ENCODE results near the gene RARS2.
A peak's percentile ranks its signal among the peaks of the same experiment; 100 is the strongest.

Gene RARS2

GRCh38 chr6:87543696-87544473, 45.9 kb downstream of the RARS2 start:
- TF ChIP-seq, protein P1, sequence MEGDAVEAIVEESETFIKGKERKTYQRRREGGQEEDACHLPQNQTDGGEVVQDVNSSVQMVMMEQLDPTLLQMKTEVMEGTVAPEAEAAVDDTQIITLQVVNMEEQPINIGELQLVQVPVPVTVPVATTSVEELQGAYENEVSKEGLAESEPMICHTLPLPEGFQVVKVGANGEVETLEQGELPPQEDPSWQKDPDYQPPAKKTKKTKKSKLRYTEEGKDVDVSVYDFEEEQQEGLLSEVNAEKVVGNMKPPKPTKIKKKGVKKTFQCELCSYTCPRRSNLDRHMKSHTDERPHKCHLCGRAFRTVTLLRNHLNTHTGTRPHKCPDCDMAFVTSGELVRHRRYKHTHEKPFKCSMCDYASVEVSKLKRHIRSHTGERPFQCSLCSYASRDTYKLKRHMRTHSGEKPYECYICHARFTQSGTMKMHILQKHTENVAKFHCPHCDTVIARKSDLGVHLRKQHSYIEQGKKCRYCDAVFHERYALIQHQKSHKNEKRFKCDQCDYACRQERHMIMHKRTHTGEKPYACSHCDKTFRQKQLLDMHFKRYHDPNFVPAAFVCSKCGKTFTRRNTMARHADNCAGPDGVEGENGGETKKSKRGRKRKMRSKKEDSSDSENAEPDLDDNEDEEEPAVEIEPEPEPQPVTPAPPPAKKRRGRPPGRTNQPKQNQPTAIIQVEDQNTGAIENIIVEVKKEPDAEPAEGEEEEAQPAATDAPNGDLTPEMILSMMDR (IDR thresholded peaks at IDR 0.05; ENCODE audit: low read depth, low read length) = no peak
- no peak for DNase-seq (ENCODE audit: low read depth in 2 of 2)
- H3K4me3 ChIP-seq (replicated peaks in 1 of 2; ENCODE audit: low read depth in 2 of 2, low read length in 2 of 2) = no peak overlapping the region

GRCh38 chr6:87541744-87542143, 48.0 kb downstream of the RARS2 start:
- DNase-seq (ENCODE audit: low read depth in 2 of 2) = peak in 1 of 2 donors; percentile 18

GRCh38 chr6:87541041-87541440, 48.7 kb downstream of the RARS2 start:
- TF ChIP-seq, protein P1 (IDR thresholded peaks at IDR 0.05; ENCODE audit: low read depth, low read length) = no peak
- no peak for DNase-seq (ENCODE audit: low read depth in 2 of 2)
- H3K4me3 ChIP-seq (replicated peaks in 1 of 2; ENCODE audit: low read depth in 2 of 2, low read length in 2 of 2) = no peak overlapping the region

More at GRCh38 chr6:87541744-87542143, 48.0 kb downstream of the RARS2 start:
- no peak overlapping the region for H3K4me3 ChIP-seq (replicated peaks in 1 of 2; ENCODE audit: low read depth in 2 of 2, low read length in 2 of 2)
- TF ChIP-seq, protein P1 (IDR thresholded peaks at IDR 0.05; ENCODE audit: low read depth, low read length) = no peak

DNA sequence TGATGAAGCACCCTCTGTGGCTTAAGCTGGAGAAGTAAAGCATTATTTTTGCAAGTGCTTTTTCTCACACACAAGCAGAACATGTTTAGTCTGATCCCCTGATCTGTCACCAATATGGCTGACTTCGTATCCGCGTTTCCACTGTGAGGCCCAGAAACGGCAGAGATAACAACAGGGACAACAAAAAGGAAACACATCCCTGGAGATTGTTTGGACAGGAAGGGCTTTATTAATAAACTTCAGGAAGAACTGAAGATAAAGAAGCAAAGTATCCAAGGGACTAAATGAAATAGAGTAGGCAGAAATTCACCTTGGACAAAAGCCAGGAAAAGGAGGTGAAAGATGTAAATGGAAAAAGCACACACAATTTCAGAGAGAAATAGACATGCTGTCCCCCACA, 49.2 kb downstream of the RARS2 start:
- DNase-seq (ENCODE audit: low read depth in 2 of 2) = peak in 1 of 2 donors; percentile 69
- H3K4me3 ChIP-seq (replicated peaks in 1 of 2; ENCODE audit: low read depth in 2 of 2, low read length in 2 of 2) = no peak overlapping the region
- TF ChIP-seq, protein P1 (IDR thresholded peaks at IDR 0.05; ENCODE audit: low read depth, low read length) = no peak

DNA sequence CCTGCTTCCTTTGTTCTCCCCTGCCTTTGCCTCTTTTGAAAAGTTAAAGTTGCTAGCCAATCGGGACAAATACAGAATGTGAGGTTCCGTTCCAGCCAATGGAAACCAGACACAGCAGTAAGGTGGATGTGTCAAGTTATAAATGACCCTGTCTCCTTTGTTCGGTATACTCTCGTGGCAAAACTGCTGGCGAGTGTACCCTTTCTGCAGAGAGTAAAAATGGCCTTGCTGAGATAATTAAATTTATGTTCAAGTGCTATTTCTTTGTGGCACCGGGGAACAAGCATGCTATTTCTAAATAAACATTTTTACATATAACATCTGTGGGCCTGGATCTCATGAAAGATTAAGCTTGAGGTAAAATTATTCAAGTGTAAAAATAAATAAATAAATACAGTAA, 50.2 kb downstream of the RARS2 start:
- no peak for DNase-seq (ENCODE audit: low read depth in 2 of 2)
- no peak overlapping the region for H3K4me3 ChIP-seq (replicated peaks in 1 of 2; ENCODE audit: low read depth in 2 of 2, low read length in 2 of 2)
- TF ChIP-seq, protein P1 (IDR thresholded peaks at IDR 0.05; ENCODE audit: low read depth, low read length) = no peak

GRCh38 chr6:87538510-87539260, 51.1 kb downstream of the RARS2 start:
- TF ChIP-seq, protein P1 (IDR thresholded peaks at IDR 0.05; ENCODE audit: low read depth, low read length) = no peak
- no peak for DNase-seq (ENCODE audit: low read depth in 2 of 2)
- no peak overlapping the region for H3K4me3 ChIP-seq (replicated peaks in 1 of 2; ENCODE audit: low read depth in 2 of 2, low read length in 2 of 2)
